ENCODE data around the gene GABRP.
A peak's percentile ranks its signal among the peaks of the same experiment; 100 is the strongest.

Gene GABRP

DNA sequence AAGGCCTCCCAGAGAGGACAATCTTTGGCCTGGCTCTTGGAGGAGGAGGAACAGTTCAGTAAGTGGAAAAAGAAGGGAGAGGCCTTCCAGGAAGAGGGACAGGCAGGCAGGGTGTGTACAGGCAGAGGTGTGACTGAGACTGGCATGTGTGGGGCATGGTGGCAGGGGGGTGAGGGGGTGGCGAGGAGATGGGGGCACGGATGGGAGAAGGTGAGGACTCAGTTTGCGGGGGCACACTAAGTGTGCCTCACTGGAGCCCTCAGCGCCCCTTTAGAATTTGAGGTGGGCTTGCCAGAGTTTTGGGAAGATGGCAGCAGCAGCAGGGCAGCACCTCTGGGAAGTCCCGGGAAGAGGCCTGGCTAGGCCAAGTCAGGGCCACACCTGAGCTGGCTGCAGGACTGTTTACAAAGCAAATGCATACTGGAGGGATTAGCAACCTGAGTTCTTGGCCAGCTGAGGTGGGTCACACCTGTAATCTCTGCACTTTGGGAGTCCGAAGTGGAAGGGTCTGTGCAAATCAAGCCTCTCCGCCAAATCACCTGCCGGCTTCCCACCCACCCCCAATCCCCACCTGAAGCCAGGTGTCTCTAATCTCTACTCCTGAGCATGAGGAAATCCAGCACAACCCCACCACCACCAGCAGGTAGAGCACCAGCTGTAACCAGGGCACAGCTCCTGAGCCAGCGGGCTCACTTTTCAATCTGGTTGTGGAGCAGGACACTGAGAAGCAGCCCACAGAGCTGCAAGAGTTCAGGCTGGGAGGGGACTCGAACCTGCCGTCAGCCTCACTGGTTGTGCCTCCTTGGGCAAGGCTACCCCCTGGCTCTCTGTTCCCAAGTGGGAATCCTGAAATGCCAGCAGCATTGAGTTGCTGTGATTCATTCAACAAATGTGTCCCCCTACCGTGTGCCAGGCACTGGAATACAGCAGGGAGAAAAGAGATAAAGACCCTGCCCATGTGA, 10.2 kb upstream of the GABRP start:
- Histone ChIP-seq H3K4me3 (ENCODE audit: low read length) (no peak overlapping the region), H3K9ac (ENCODE audit: low read depth, low read length) (0 out of 2 replicates have a peak overlapping the region, but pooled peaks have one; percentile 5), H3K4me1 (ENCODE audit: insufficient read depth, low read length) (peaks cover 8% of the 10 kb centered on the region; the same call in 1 of the 2 replicates), H3K36me3 (ENCODE audit: insufficient read depth, low read length) (no peaks in the 10 kb centered on the region), H3K27me3 (ENCODE audit: insufficient read depth, low read length) (no peaks in the 10 kb centered on the region), H3K27ac (ENCODE audit: low read depth, low read length) (peak overlapping the region; percentile 47; the same call in 1 of the 2 replicates), H3K9me3 (ENCODE audit: insufficient read depth, low read depth, low read length) (no peaks in the 10 kb centered on the region)
- 85% methylated on average over 12 of the region's 12 CpGs for WGBS

DNA sequence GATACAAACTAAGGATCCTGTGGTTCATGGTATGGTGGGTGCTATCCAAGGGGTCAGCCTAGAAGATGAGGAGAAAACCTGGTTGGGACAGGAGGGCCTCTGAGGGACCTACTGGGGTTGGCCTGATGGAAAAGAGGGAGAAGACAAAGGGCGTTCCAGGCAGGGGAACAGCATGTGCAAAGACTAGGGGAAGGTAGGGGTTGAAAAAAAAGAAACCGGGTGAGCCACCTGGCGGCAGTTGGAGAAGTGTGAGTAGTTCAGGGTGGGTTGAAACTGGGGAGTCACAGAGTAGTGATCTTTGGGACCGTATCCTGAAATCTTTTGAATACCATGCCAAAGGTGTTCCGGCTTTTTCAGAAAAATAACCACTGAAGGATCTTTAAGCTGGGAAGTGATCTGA, 8.7 kb upstream of the GABRP start:
- Histone ChIP-seq H3K4me1 (ENCODE audit: insufficient read depth, low read length) (peaks cover 7% of the 10 kb centered on the region; the same call in 1 of the 2 replicates), H3K36me3 (ENCODE audit: insufficient read depth, low read length) (no peaks in the 10 kb centered on the region), H3K27me3 (ENCODE audit: insufficient read depth, low read length) (no peaks in the 10 kb centered on the region), H3K4me3 (ENCODE audit: low read length) (no peak overlapping the region), H3K27ac (ENCODE audit: low read depth, low read length) (no peak overlapping the region), H3K9ac (ENCODE audit: low read depth, low read length) (no peak overlapping the region), H3K9me3 (ENCODE audit: insufficient read depth, low read depth, low read length) (no peaks in the 10 kb centered on the region)
- 90% methylated on average over 5 of the region's 5 CpGs for WGBS

DNA sequence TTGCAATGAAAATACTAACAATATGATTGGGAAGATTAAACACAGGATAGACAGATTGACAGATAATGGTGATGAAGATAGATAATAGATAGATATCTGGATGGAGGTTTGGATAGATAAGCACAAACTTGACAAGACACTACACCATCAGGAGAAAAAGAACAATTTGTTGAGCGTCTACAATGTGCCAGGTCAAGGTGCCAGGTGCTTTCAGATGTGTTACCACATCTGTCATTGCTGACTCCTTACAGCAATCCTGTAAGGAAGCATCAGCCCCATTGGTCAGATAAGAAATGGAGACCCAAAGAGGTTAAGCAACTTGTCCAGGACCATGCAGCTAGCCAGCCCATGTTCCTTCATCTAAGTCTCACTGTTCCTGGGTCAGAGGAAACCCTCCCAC, 1.6 kb upstream of the GABRP start:
- Histone ChIP-seq H3K4me1 (ENCODE audit: insufficient read depth, low read length) (no peaks in the 10 kb centered on the region; the same call in 1 of the 2 replicates), H3K9ac (ENCODE audit: low read depth, low read length) (no peak overlapping the region), H3K36me3 (ENCODE audit: insufficient read depth, low read length) (no peaks in the 10 kb centered on the region), H3K27ac (ENCODE audit: low read depth, low read length) (no peak overlapping the region), H3K9me3 (ENCODE audit: insufficient read depth, low read depth, low read length) (no peaks in the 10 kb centered on the region), H3K4me3 (ENCODE audit: low read length) (no peak overlapping the region), H3K27me3 (ENCODE audit: insufficient read depth, low read length) (no peaks in the 10 kb centered on the region)
- 97% methylated on average over 1 of the region's 1 CpG for WGBS

DNA sequence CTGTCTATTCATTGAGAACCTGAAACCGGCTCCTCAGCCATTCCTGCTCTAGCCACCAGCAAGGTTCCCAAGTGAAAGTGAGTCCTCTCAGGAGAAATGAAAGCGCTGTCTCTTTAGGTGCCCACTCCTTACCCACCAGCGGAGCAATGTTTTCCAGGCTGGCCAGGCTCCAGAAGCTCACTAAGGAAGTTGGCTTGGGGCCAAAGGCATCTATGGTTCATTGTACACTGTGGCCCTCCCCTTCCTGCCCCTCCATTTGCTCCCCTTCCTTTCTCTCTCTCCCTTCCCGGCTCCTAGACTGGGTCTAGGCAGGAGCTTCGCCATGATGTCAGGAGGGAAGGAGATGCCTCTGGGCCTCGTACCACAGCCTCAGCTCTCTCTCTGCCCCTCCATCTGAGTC, 1.1 kb upstream of the GABRP start:
- Histone ChIP-seq H3K9ac (ENCODE audit: low read depth, low read length) (no peak overlapping the region), H3K36me3 (ENCODE audit: insufficient read depth, low read length) (no peaks in the 10 kb centered on the region), H3K27me3 (ENCODE audit: insufficient read depth, low read length) (no peaks in the 10 kb centered on the region), H3K4me1 (ENCODE audit: insufficient read depth, low read length) (no peaks in the 10 kb centered on the region; the same call in 1 of the 2 replicates), H3K9me3 (ENCODE audit: insufficient read depth, low read depth, low read length) (no peaks in the 10 kb centered on the region), H3K27ac (ENCODE audit: low read depth, low read length) (no peak overlapping the region), H3K4me3 (ENCODE audit: low read length) (no peak overlapping the region)
- WGBS = 89% methylated on average over 6 of the region's 6 CpGs

DNA sequence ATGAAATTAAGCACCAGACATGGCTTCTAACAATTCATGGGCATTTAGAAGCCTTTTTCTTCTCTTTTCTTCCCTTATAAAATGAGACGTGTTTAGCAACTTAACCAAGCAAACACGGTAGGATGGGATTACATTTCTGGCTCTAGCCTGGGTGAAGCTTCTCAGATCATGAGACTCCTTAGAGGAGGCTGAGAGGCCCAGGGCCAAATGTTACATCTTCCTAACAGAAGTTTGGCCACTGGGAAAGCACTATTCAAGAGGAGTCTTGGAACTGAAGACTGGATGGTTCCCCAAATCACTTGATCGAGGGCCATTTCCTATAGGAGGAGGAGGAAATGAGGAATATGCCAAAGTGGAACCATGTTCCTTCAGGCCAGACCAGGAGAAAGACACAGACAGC, 1.9 kb downstream of the GABRP start:
- Histone ChIP-seq H3K27me3 (ENCODE audit: insufficient read depth, low read length) (no peaks in the 10 kb centered on the region), H3K36me3 (ENCODE audit: insufficient read depth, low read length) (no peaks in the 10 kb centered on the region), H3K4me1 (ENCODE audit: insufficient read depth, low read length) (no peaks in the 10 kb centered on the region; the same call in 1 of the 2 replicates), H3K4me3 (ENCODE audit: low read length) (no peak overlapping the region), H3K27ac (ENCODE audit: low read depth, low read length) (no peak overlapping the region), H3K9me3 (ENCODE audit: insufficient read depth, low read depth, low read length) (no peaks in the 10 kb centered on the region), H3K9ac (ENCODE audit: low read depth, low read length) (no peak overlapping the region)
- WGBS = 93% methylated on average over 3 of the region's 3 CpGs

DNA sequence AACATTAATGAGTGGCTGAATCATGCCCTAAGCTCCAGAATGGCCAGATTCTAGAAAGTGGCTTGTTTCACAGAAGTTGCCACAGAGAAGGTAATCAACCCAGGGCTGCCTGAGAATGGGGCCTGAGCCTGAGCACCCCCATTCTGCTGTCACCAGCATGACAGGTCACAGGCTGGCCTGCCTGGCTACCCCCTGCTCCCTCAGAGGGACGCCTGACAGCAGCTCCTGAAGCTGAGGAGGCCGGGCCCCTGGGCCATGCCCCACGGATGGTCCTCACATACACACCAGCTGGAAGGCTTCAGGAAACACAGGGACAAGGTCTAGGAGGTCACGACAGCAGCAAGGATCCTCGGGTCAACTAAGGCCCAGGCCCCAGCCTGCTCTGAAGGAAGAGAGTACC, 3.7 kb downstream of the GABRP start:
- WGBS = 90% methylated on average over 5 of the region's 5 CpGs
- Histone ChIP-seq H3K9ac (ENCODE audit: low read depth, low read length) (no peak overlapping the region), H3K27ac (ENCODE audit: low read depth, low read length) (no peak overlapping the region), H3K27me3 (ENCODE audit: insufficient read depth, low read length) (no peaks in the 10 kb centered on the region), H3K9me3 (ENCODE audit: insufficient read depth, low read depth, low read length) (no peaks in the 10 kb centered on the region), H3K4me1 (ENCODE audit: insufficient read depth, low read length) (peaks cover 5% of the 10 kb centered on the region; the same call in 1 of the 2 replicates), H3K36me3 (ENCODE audit: insufficient read depth, low read length) (no peaks in the 10 kb centered on the region), H3K4me3 (ENCODE audit: low read length) (no peak overlapping the region)

DNA sequence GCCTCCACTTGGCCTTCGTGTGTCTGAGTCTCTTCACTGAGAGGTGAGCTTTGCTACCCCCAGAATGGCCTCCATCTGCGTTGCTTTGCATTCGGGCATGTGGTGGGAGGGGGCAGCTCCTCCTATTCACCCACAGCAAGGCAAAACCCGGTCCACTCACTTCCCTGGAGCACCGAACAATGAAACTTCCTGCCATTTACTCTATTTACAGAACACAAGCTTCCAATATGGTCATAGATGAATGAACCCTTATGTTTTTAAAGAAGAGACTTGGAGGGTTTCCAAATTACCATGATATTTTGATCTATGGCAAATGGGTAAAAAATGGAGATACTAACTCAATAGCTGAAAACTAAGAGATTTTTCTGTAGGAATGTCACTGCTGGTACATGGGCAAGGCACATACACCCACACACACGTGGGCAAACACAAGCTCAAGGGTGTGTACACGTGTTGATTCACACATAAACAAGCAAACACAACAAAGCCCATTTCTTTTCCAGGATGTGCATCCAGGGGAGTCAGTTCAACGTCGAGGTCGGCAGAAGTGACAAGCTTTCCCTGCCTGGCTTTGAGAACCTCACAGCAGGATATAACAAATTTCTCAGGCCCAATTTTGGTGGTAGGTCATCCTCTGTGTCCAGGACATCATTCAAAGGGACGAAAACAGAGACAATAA, 5.2 kb downstream of the GABRP start:
- no peak overlapping the region for H3K9ac ChIP-seq (ENCODE audit: low read depth, low read length)
- no peak overlapping the region for H3K27ac ChIP-seq (ENCODE audit: low read depth, low read length)
- no peak overlapping the region for H3K4me3 ChIP-seq (ENCODE audit: low read length)
- peaks cover 5% of the 10 kb centered on the region; the same call in 1 of the 2 replicates for H3K4me1 ChIP-seq (ENCODE audit: insufficient read depth, low read length)
- H3K27me3 ChIP-seq (ENCODE audit: insufficient read depth, low read length) = no peaks in the 10 kb centered on the region
- no peaks in the 10 kb centered on the region for H3K9me3 ChIP-seq (ENCODE audit: insufficient read depth, low read depth, low read length)
- H3K36me3 ChIP-seq (ENCODE audit: insufficient read depth, low read length) = no peaks in the 10 kb centered on the region
- WGBS = 80% methylated on average over 11 of the region's 11 CpGs

DNA sequence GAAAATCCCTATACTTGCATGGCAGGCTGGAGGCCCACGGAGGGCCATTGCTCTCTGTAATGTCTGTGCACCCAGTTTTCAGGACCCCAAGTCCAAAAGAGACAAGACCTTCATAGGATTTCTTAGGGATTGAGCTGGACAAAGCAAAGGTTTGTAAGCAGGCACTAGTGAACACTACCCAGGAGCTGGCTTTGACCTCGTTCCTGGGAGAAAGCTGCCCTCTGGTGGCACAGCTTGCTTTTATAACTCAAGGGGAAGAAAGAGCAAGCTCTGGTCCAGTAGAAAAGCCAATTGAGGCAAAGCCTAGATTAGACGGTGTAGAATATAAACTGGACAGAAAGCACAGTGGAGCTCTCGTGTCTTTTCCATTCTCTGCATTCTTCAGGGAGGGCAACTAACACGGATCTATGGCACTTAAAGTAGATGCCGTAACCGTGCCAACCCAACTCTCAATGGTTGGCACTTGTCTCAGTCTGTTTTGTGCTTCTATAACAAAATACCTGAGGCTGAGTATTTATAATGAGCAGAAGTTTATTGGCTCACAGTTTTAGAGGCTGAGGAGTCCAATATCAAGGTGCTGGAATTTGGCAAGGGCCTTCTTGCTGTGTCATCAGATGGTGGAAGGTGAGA, 7.9 kb downstream of the GABRP start:
- H3K27ac ChIP-seq (ENCODE audit: low read depth, low read length) = no peak overlapping the region
- peaks cover 5% of the 10 kb centered on the region; the same call in 1 of the 2 replicates for H3K4me1 ChIP-seq (ENCODE audit: insufficient read depth, low read length)
- no peaks in the 10 kb centered on the region for H3K27me3 ChIP-seq (ENCODE audit: insufficient read depth, low read length)
- H3K36me3 ChIP-seq (ENCODE audit: insufficient read depth, low read length) = no peaks in the 10 kb centered on the region
- no peak overlapping the region for H3K9ac ChIP-seq (ENCODE audit: low read depth, low read length)
- 42% methylated on average over 7 of the region's 7 CpGs for WGBS
- H3K4me3 ChIP-seq (ENCODE audit: low read length) = no peak overlapping the region
- H3K9me3 ChIP-seq (ENCODE audit: insufficient read depth, low read depth, low read length) = no peaks in the 10 kb centered on the region

DNA sequence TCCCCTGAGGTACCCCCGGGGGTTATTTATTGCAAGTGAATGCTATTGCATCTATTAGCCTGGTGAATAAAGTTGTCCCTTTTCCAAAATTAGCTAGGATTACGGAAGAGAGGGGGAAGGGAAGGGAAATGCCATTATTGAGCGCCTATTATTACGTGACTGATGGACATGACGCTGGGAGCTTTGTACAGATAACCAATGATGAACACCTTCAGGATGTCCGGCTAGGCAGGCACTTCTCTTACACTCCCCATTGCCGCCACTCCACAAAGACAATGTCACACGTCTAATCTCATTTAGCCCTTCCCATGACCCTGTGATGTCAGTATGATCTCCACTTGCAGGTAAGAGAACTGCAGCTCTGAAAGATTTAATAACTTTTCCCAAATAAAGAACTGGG, 9.4 kb downstream of the GABRP start:
- H3K27me3 ChIP-seq (ENCODE audit: insufficient read depth, low read length) = no peaks in the 10 kb centered on the region
- 87% methylated on average over 8 of the region's 8 CpGs for WGBS
- H3K27ac ChIP-seq (ENCODE audit: low read depth, low read length) = no peak overlapping the region
- H3K4me3 ChIP-seq (ENCODE audit: low read length) = no peak overlapping the region
- H3K4me1 ChIP-seq (ENCODE audit: insufficient read depth, low read length) = peaks cover 5% of the 10 kb centered on the region; the same call in 1 of the 2 replicates
- no peak overlapping the region for H3K9ac ChIP-seq (ENCODE audit: low read depth, low read length)
- H3K36me3 ChIP-seq (ENCODE audit: insufficient read depth, low read length) = no peaks in the 10 kb centered on the region
- no peaks in the 10 kb centered on the region for H3K9me3 ChIP-seq (ENCODE audit: insufficient read depth, low read depth, low read length)

DNA sequence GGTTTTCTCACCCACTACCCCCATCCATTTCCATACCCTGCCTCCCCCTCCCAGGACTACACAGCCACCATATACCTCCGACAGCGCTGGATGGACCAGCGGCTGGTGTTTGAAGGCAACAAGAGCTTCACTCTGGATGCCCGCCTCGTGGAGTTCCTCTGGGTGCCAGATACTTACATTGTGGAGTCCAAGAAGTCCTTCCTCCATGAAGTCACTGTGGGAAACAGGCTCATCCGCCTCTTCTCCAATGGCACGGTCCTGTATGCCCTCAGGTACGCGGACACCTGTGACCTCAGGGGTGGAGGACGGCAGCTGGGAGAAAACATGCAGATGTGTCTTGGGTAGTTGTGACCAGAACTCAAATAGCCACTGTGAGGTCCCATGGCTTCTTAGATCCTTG, 11.6 kb downstream of the GABRP start:
- Histone ChIP-seq H3K27me3 (ENCODE audit: insufficient read depth, low read length) (no peaks in the 10 kb centered on the region), H3K27ac (ENCODE audit: low read depth, low read length) (no peak overlapping the region), H3K9ac (ENCODE audit: low read depth, low read length) (no peak overlapping the region), H3K4me3 (ENCODE audit: low read length) (no peak overlapping the region), H3K36me3 (ENCODE audit: insufficient read depth, low read length) (no peaks in the 10 kb centered on the region), H3K9me3 (ENCODE audit: insufficient read depth, low read depth, low read length) (no peaks in the 10 kb centered on the region), H3K4me1 (ENCODE audit: insufficient read depth, low read length) (peaks cover 5% of the 10 kb centered on the region; the same call in 1 of the 2 replicates)
- 96% methylated on average over 10 of the region's 10 CpGs for WGBS

DNA sequence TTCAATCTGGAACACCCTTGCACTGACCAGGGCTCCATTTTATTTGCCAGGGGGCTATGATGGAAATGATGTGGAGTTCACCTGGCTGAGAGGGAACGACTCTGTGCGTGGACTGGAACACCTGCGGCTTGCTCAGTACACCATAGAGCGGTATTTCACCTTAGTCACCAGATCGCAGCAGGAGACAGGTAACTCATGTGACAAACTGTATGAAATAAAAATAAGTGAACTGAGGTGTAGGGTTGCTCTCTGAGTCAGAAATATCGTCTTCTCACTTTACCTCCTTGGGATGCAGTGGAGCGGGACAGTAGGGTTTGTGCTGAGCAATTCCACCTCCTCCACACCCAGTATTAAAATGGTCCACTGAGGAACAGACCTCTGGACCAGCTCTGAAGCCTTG, 22.1 kb downstream of the GABRP start:
- no peaks in the 10 kb centered on the region for H3K36me3 ChIP-seq (ENCODE audit: insufficient read depth, low read length)
- no peak overlapping the region for H3K27ac ChIP-seq (ENCODE audit: low read depth, low read length)
- no peaks in the 10 kb centered on the region for H3K9me3 ChIP-seq (ENCODE audit: insufficient read depth, low read depth, low read length)
- H3K4me1 ChIP-seq (ENCODE audit: insufficient read depth, low read length) = no peaks in the 10 kb centered on the region
- 96% methylated on average over 7 of the region's 7 CpGs for WGBS
- no peak overlapping the region for H3K9ac ChIP-seq (ENCODE audit: low read depth, low read length)
- no peaks in the 10 kb centered on the region for H3K27me3 ChIP-seq (ENCODE audit: insufficient read depth, low read length)
- H3K4me3 ChIP-seq (ENCODE audit: low read length) = no peak overlapping the region

Data from HUES64 (cell line).